ENCODE data around the gene SPEF1. TPM values are rescaled to one million over a fixed set of nuclear protein-coding genes. Genes with fewer than 3 reads are reported as not detected.

Gene SPEF1
- total and polyA plus RNA-seq, 10 of the 15 experiments (the other 5 are each of a cell fraction or from before 2014, with no cell fraction given), result 0.12 TPM; not detected in 9

DNA sequence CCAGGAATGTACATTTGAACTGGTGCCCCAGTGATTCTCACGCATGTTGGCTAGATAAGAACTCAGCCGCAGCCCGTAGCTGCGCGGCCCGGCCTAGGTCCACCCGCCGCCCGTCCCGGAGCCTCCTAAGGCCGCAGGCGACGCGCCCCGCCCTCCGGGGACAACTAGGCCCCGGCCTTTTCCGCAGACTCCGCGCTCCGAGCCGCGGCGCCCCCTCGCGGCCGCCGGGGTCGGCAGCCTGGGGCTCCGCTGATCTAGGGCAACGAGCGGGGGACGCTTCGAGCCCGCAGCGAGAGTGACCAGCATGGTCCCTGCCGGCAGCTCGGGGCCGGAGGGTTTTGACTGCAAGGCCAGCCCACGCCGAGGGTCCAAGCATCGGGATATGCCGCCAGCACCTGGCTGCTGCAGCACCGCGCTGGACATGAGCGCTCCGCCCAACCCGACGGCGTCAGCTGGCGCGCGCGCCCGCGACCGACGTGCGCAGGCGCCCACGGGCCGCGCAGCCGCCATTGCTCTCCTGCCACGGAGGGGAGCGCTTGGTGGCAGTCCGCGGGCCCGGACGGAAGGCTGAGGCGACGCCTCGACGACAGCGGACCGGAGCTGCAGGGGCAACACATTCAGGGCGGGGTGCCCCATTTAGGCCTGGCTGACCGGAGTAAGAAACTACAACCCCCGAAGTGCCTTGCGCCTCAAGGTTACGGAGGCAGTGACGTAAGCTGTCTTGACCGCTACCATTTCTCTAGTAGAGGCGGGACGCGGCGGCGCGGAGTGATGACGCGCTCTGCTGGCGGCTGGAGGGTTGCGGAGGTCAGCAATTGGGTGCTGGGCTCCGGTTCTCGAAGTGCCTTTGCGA lies 39.0 kb upstream of the SPEF1 start, which contains the start of gene AP5S1 (continued):
- TF ChIP-seq ZBTB33 (IDR thresholded peaks at IDR 0.05) (peak; percentile 51; the same call in 1 of the 2 replicates), CBFB (IDR thresholded peaks at IDR 0.05; ENCODE audit: low read depth) (peak; percentile 73), RFX5 (IDR thresholded peaks at IDR 0.05; ENCODE audit: low read depth, low read length) (peak; percentile 43; the same call in 1 of the 2 replicates), MYC (IDR thresholded peaks at IDR 0.05; ENCODE audit: insufficient read depth, insufficient read length, insufficient replicate concordance, low read length, severe bottlenecking) (no peak), SRF (IDR thresholded peaks at IDR 0.05; ENCODE audit: low read depth in 2 of 2, low read length in 2 of 2) (peak in 1 of 2 experiments; percentile 82; a peak in 2 of 4 replicates), SP1 (IDR thresholded peaks at IDR 0.05; ENCODE audit: low read depth, low read length) (peak; percentile 19), SIX5 (IDR thresholded peaks at IDR 0.05; ENCODE audit: low read depth, low read length, severe bottlenecking) (peak; percentile 85), POLR2AphosphoS5 (IDR thresholded peaks at IDR 0.05; ENCODE audit: low read length) (peak; percentile 91), CREM (IDR thresholded peaks at IDR 0.05; ENCODE audit: low read depth) (peak; percentile 100), BCL11A (IDR thresholded peaks at IDR 0.05; ENCODE audit: low read depth, low read length) (no peak), STAT1 (conservative IDR thresholded peaks at IDR 0.05) (no peak; the same call in 1 of the 2 replicates), ZNF274 (IDR thresholded peaks at IDR 0.05; ENCODE audit: insufficient read depth, insufficient read length) (no peak)
- TF ChIP-seq, protein P1, sequence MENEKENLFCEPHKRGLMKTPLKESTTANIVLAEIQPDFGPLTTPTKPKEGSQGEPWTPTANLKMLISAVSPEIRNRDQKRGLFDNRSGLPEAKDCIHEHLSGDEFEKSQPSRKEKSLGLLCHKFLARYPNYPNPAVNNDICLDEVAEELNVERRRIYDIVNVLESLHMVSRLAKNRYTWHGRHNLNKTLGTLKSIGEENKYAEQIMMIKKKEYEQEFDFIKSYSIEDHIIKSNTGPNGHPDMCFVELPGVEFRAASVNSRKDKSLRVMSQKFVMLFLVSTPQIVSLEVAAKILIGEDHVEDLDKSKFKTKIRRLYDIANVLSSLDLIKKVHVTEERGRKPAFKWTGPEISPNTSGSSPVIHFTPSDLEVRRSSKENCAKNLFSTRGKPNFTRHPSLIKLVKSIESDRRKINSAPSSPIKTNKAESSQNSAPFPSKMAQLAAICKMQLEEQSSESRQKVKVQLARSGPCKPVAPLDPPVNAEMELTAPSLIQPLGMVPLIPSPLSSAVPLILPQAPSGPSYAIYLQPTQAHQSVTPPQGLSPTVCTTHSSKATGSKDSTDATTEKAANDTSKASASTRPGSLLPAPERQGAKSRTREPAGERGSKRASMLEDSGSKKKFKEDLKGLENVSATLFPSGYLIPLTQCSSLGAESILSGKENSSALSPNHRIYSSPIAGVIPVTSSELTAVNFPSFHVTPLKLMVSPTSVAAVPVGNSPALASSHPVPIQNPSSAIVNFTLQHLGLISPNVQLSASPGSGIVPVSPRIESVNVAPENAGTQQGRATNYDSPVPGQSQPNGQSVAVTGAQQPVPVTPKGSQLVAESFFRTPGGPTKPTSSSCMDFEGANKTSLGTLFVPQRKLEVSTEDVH (IDR thresholded peaks at IDR 0.05; ENCODE audit: low read depth, partially characterized antibody), result peak; percentile 76
- TF ChIP-seq, protein P2, sequence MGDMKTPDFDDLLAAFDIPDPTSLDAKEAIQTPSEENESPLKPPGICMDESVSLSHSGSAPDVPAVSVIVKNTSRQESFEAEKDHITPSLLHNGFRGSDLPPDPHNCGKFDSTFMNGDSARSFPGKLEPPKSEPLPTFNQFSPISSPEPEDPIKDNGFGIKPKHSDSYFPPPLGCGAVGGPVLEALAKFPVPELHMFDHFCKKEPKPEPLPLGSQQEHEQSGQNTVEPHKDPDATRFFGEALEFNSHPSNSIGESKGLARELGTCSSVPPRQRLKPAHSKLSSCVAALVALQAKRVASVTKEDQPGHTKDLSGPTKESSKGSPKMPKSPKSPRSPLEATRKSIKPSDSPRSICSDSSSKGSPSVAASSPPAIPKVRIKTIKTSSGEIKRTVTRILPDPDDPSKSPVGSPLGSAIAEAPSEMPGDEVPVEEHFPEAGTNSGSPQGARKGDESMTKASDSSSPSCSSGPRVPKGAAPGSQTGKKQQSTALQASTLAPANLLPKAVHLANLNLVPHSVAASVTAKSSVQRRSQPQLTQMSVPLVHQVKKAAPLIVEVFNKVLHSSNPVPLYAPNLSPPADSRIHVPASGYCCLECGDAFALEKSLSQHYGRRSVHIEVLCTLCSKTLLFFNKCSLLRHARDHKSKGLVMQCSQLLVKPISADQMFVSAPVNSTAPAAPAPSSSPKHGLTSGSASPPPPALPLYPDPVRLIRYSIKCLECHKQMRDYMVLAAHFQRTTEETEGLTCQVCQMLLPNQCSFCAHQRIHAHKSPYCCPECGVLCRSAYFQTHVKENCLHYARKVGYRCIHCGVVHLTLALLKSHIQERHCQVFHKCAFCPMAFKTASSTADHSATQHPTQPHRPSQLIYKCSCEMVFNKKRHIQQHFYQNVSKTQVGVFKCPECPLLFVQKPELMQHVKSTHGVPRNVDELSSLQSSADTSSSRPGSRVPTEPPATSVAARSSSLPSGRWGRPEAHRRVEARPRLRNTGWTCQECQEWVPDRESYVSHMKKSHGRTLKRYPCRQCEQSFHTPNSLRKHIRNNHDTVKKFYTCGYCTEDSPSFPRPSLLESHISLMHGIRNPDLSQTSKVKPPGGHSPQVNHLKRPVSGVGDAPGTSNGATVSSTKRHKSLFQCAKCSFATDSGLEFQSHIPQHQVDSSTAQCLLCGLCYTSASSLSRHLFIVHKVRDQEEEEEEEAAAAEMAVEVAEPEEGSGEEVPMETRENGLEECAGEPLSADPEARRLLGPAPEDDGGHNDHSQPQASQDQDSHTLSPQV (IDR thresholded peaks at IDR 0.05), result peak; percentile 84
- TF ChIP-seq, protein P3, sequence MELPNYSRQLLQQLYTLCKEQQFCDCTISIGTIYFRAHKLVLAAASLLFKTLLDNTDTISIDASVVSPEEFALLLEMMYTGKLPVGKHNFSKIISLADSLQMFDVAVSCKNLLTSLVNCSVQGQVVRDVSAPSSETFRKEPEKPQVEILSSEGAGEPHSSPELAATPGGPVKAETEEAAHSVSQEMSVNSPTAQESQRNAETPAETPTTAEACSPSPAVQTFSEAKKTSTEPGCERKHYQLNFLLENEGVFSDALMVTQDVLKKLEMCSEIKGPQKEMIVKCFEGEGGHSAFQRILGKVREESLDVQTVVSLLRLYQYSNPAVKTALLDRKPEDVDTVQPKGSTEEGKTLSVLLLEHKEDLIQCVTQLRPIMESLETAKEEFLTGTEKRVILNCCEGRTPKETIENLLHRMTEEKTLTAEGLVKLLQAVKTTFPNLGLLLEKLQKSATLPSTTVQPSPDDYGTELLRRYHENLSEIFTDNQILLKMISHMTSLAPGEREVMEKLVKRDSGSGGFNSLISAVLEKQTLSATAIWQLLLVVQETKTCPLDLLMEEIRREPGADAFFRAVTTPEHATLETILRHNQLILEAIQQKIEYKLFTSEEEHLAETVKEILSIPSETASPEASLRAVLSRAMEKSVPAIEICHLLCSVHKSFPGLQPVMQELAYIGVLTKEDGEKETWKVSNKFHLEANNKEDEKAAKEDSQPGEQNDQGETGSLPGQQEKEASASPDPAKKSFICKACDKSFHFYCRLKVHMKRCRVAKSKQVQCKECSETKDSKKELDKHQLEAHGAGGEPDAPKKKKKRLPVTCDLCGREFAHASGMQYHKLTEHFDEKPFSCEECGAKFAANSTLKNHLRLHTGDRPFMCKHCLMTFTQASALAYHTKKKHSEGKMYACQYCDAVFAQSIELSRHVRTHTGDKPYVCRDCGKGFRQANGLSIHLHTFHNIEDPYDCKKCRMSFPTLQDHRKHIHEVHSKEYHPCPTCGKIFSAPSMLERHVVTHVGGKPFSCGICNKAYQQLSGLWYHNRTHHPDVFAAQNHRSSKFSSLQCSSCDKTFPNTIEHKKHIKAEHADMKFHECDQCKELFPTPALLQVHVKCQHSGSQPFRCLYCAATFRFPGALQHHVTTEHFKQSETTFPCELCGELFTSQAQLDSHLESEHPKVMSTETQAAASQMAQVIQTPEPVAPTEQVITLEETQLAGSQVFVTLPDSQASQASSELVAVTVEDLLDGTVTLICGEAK (IDR thresholded peaks at IDR 0.05; ENCODE audit: borderline replicate concordance), result peak; percentile 19; the same call in 1 of the 2 replicates
